SK-N-SH (cell line): ENCODE measurements around the gene PPEF2. TPM values are rescaled to one million over a fixed set of nuclear protein-coding genes. Genes with fewer than 3 reads are reported as not detected.

Source experiments
- CTCF ChIA-PET: fragments of 300-600, 350-600 bp; formaldehyde crosslinking; extraction: SDS; loops from one replicate; lab custom pipeline; 2021; lab: Yijun Ruan, JAX
- POLR2A ChIA-PET: fragments of 350-600 bp; sonication (Branson Sonifier 250); formaldehyde crosslinking; extraction: SDS; loops from one replicate; lab custom pipeline; 2020; ENCODE audit warnings: antibody characterized with exemption, inconsistent platforms; lab: Yijun Ruan, JAX
- DNase-seq: peaks from one replicate; pipeline ENCODE4 v3.0.0; 2012
- H2AFZ ChIP-seq: fragments of 200-600 bp; sonication (generic); 2 replicates; pipeline ENCODE4 v1.8.1; 2016; ENCODE audit warnings: antibody characterized with exemption, mild to moderate bottlenecking, low read depth
- H3F3A ChIP-seq: fragments of 200-600 bp; sonication (generic); replicated peaks from 2 replicates; pipeline ENCODE3; 2016; ENCODE audit warnings: antibody characterized with exemption, mild to moderate bottlenecking; ENCODE audit not compliant: insufficient read depth
- H3K27ac ChIP-seq, 2 experiments: fragments of 200-500 bp in 1 of 2; fragments of 200-600 bp in 1 of 2; sonication (Bioruptor generic) in 1 of 2; sonication (generic), shearing (Covaris generic) in 1 of 2; 2 replicates each; pipeline versions ENCODE4 v1.5.1 to v1.6.1; 2014 to 2016; ENCODE audit warnings: low read depth in 2 of 2, inconsistent platforms in 1 of 2, low read length in 1 of 2, mild to moderate bottlenecking in 1 of 2, mixed read lengths in 1 of 2
- H3K27me3 ChIP-seq: fragments of 200-600 bp; sonication (generic), shearing (Covaris generic); 2 replicates; pipeline ENCODE4 v1.6.1; 2016; ENCODE audit warnings: mixed run types; ENCODE audit not compliant: insufficient read depth
- H3K36me3 ChIP-seq, 2 experiments: fragments of 200-500 bp in 1 of 2; fragments of 200-600 bp in 1 of 2; sonication (Bioruptor generic) in 1 of 2; sonication (generic) in 1 of 2; replicated peaks in 1 of 2; 2 replicates each; pipeline versions ENCODE3 to v1.5.1; 2014 to 2016; ENCODE audit warnings: low read length in 1 of 2, mild to moderate bottlenecking in 1 of 2; ENCODE audit not compliant: insufficient read depth in 2 of 2, control insufficient read depth in 1 of 2
- H3K4me1 ChIP-seq, 2 experiments: fragments of 200-500 bp in 1 of 2; fragments of 200-600 bp in 1 of 2; sonication (Bioruptor generic) in 1 of 2; sonication (generic), shearing (Covaris generic) in 1 of 2; 2 replicates each; pipeline versions ENCODE4 v1.5.1 to v1.6.1; 2014 to 2016; ENCODE audit warnings: low read depth in 1 of 2, low read length in 1 of 2, mixed run types in 1 of 2; ENCODE audit not compliant: insufficient read depth in 2 of 2, control insufficient read depth in 1 of 2
- H3K4me2 ChIP-seq: fragments of 200-600 bp; sonication (generic), shearing (Covaris generic); 2 replicates; pipeline ENCODE4 v1.6.1; 2017; ENCODE audit warnings: mixed run types
- H3K4me3 ChIP-seq, 2 experiments: fragments of 200-500 bp in 1 of 2; fragments of 200-600 bp in 1 of 2; sonication (Bioruptor generic) in 1 of 2; sonication (generic), shearing (Covaris generic) in 1 of 2; 2 replicates each; pipeline versions ENCODE4 v1.5.1 to v1.8.1; 2014 to 2016; ENCODE audit warnings: low read depth in 2 of 2, inconsistent platforms in 1 of 2, low read length in 1 of 2, mild to moderate bottlenecking in 1 of 2, mixed read lengths in 1 of 2, moderate library complexity in 1 of 2
- H3K79me2 ChIP-seq: fragments of 200-600 bp; sonication (generic); 2 replicates; pipeline ENCODE4 v1.8.1; 2017; ENCODE audit warnings: mild to moderate bottlenecking; ENCODE audit not compliant: insufficient read depth
- H3K9ac ChIP-seq: fragments of 200-600 bp; sonication (generic); 2 replicates; pipeline ENCODE4 v1.6.1; 2017; ENCODE audit warnings: mixed run types
- H3K9me2 ChIP-seq: fragments of 200-600 bp; sonication (generic); 2 replicates; pipeline ENCODE4 v1.6.1; 2017; ENCODE audit warnings: mixed run types
- H3K9me3 ChIP-seq: fragments of 200-600 bp; sonication (generic); 2 replicates; pipeline ENCODE4 v1.6.1; 2017; ENCODE audit warnings: mixed run types, mild to moderate bottlenecking, moderate library complexity
- H4K20me1 ChIP-seq: fragments of 200-600 bp; sonication (generic); 2 replicates; pipeline ENCODE4 v1.6.1; 2017; ENCODE audit warnings: mild to moderate bottlenecking, mixed run types; ENCODE audit not compliant: insufficient read depth
- EP300 ChIP-seq, 2 experiments: IDR thresholded peaks; 2 replicates each; pipeline versions ENCODE4 v1.4.0 to v1.6.1; 2012; ENCODE audit warnings: borderline replicate concordance in 1 of 2, low read depth in 1 of 2, low read length in 1 of 2
- FOSL2 ChIP-seq: IDR thresholded peaks from 2 replicates; pipeline ENCODE4 v1.4.0; 2012; ENCODE audit warnings: low read depth, mild to moderate bottlenecking, moderate library complexity, borderline replicate concordance
- FOXJ3 ChIP-seq: sonication (generic); formaldehyde crosslinking; IDR thresholded peaks from 2 replicates; pipeline ENCODE4 v1.5.1; 2020; ENCODE audit warnings: mild to moderate bottlenecking, missing genetic modification reagents
- FOXM1 ChIP-seq: IDR thresholded peaks from 2 replicates; pipeline ENCODE4 v1.4.0; 2012; ENCODE audit warnings: low read depth, mild to moderate bottlenecking
- MXI1 ChIP-seq: IDR thresholded peaks from 2 replicates; pipeline ENCODE4 v1.6.1; 2012; ENCODE audit warnings: mild to moderate bottlenecking, low read depth, low read length, improper control_type of control experiment
- NFIC ChIP-seq: IDR thresholded peaks from 2 replicates; pipeline ENCODE4 v1.4.0; 2012; ENCODE audit warnings: borderline replicate concordance
- NRF1 ChIP-seq: IDR thresholded peaks from 2 replicates; pipeline ENCODE4 v1.6.1; 2012; ENCODE audit warnings: low read depth, mild to moderate bottlenecking, low read length
- POLR2AphosphoS5 ChIP-seq: IDR thresholded peaks from 2 replicates; pipeline ENCODE4 v1.6.1; 2012; ENCODE audit warnings: low read depth, low read length
- RAD21 ChIP-seq: IDR thresholded peaks from 2 replicates; pipeline ENCODE4 v1.6.1; 2012; ENCODE audit warnings: mild to moderate bottlenecking, low read length
- SIN3A ChIP-seq: IDR thresholded peaks from 2 replicates; pipeline ENCODE4 v1.6.1; 2012; ENCODE audit warnings: low read depth, mild to moderate bottlenecking, low read length, moderate library complexity, borderline replicate concordance
- SMC3 ChIP-seq: IDR thresholded peaks from 2 replicates; pipeline ENCODE4 v1.6.1; 2012; ENCODE audit warnings: low read depth, low read length, improper control_type of control experiment
- TCF12 ChIP-seq: IDR thresholded peaks from 2 replicates; pipeline ENCODE4 v1.4.0; 2012
- TEAD4 ChIP-seq: IDR thresholded peaks from 2 replicates; pipeline ENCODE4 v1.4.0; 2012; ENCODE audit warnings: mild to moderate bottlenecking, borderline replicate concordance; ENCODE audit not compliant: insufficient read depth
- YY1 ChIP-seq: IDR thresholded peaks from 2 replicates; pipeline ENCODE4 v1.4.0; 2012; ENCODE audit warnings: low read depth, mild to moderate bottlenecking
- WGBS: methylation state at CpG from one replicate; pipeline ENCODE4 v1.1.6; 2017; ENCODE audit warnings: low lambda C conversion rate; 5-methylcytosine and 5-hydroxymethylcytosine counted together
- polyA plus RNA-seq, 3 experiments: library from polyadenylated mRNA; depleted of rRNA; stranded (reverse); fragments of >200 nt; gene quantifications; 2 replicates each; pipeline ENCODE4 v1.2.3, GENCODE V29; 2012
- TF ChIP-seq, protein P1 (sequence below): IDR thresholded peaks from 2 replicates; pipeline ENCODE4 v1.6.1; 2012; ENCODE audit warnings: mild to moderate bottlenecking, low read depth, low read length, moderate library complexity
- TF ChIP-seq, protein P2 (sequence below): IDR thresholded peaks from 2 replicates; pipeline ENCODE4 v1.4.0; 2012; ENCODE audit warnings: low read depth, borderline replicate concordance
- TF ChIP-seq, protein P3 (sequence below): fragments of 150-350 bp; IDR thresholded peaks from 2 replicates; pipeline ENCODE4 v1.6.1; 2016; ENCODE audit warnings: mild to moderate bottlenecking, low read depth, low read length
- TF ChIP-seq, protein P4 (sequence below): fragments of 150-350 bp; IDR thresholded peaks from 2 replicates; pipeline ENCODE4 v1.6.1; 2017; ENCODE audit warnings: antibody characterized with exemption, low read length, low read depth, borderline replicate concordance

PPEF2 gene
- polyA plus RNA-seq, 1 of the 3 experiments (the other 2 are of a cell fraction), result not detected

DNA sequence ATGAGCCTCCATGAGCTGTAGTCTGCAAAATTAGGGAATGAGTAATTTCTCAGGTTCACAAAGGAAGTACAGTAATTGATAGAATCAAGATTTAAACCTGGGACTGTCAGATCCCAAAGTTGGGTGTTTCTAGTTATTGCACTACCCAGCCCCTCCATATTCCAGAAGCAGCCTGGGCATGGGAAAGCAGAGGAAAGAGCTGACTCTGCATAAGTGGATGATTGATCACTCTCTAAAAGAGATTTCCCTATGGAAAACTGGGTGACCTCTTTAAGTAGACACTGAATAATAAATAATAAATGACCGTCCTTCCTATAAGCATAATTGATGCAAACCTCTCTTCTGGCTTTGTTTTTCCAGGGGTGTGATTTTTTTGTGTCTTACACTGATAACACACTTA, 33.4 kb upstream of the PPEF2 start:
- ChIA-PET CTCF (interaction anchor here (1.6 kb wide), 1 partner anchor 20 kb away, joined by 8 read pairs; no protein-coding TSS in a partner anchor), POLR2A (no interaction called here)
- no peak overlapping the region for H3K27ac ChIP-seq
- peaks cover 17 to 21% of the 10 kb centered on the region in 2 experiments for H3K36me3 ChIP-seq
- no peaks in the 10 kb centered on the region for H4K20me1 ChIP-seq
- no peaks in the 10 kb centered on the region for H3K79me2 ChIP-seq
- H3K4me2 ChIP-seq, result no peak overlapping the region
- no peak overlapping the region for H3K4me3 ChIP-seq
- H3F3A ChIP-seq, result no peaks in the 10 kb centered on the region
- TF ChIP-seq, protein P1, sequence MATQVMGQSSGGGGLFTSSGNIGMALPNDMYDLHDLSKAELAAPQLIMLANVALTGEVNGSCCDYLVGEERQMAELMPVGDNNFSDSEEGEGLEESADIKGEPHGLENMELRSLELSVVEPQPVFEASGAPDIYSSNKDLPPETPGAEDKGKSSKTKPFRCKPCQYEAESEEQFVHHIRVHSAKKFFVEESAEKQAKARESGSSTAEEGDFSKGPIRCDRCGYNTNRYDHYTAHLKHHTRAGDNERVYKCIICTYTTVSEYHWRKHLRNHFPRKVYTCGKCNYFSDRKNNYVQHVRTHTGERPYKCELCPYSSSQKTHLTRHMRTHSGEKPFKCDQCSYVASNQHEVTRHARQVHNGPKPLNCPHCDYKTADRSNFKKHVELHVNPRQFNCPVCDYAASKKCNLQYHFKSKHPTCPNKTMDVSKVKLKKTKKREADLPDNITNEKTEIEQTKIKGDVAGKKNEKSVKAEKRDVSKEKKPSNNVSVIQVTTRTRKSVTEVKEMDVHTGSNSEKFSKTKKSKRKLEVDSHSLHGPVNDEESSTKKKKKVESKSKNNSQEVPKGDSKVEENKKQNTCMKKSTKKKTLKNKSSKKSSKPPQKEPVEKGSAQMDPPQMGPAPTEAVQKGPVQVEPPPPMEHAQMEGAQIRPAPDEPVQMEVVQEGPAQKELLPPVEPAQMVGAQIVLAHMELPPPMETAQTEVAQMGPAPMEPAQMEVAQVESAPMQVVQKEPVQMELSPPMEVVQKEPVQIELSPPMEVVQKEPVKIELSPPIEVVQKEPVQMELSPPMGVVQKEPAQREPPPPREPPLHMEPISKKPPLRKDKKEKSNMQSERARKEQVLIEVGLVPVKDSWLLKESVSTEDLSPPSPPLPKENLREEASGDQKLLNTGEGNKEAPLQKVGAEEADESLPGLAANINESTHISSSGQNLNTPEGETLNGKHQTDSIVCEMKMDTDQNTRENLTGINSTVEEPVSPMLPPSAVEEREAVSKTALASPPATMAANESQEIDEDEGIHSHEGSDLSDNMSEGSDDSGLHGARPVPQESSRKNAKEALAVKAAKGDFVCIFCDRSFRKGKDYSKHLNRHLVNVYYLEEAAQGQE, result no peak
- TF ChIP-seq EP300 (IDR thresholded peaks at IDR 0.05; ENCODE audit: borderline replicate concordance in 1 of 2, low read depth in 1 of 2, low read length in 1 of 2) (no peak), SMC3 (no peak), FOXJ3 (CRISPR knock-in tag) (no peak), MXI1 (no peak), YY1 (no peak), NRF1 (no peak), FOXM1 (no peak), POLR2AphosphoS5 (no peak), NFIC (no peak), TCF12 (no peak), RAD21 (no peak), SIN3A (no peak), FOSL2 (no peak), TEAD4 (no peak)
- TF ChIP-seq, protein P2, sequence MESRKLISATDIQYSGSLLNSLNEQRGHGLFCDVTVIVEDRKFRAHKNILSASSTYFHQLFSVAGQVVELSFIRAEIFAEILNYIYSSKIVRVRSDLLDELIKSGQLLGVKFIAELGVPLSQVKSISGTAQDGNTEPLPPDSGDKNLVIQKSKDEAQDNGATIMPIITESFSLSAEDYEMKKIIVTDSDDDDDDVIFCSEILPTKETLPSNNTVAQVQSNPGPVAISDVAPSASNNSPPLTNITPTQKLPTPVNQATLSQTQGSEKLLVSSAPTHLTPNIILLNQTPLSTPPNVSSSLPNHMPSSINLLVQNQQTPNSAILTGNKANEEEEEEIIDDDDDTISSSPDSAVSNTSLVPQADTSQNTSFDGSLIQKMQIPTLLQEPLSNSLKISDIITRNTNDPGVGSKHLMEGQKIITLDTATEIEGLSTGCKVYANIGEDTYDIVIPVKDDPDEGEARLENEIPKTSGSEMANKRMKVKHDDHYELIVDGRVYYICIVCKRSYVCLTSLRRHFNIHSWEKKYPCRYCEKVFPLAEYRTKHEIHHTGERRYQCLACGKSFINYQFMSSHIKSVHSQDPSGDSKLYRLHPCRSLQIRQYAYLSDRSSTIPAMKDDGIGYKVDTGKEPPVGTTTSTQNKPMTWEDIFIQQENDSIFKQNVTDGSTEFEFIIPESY, result no peak
- TF ChIP-seq, protein P3, sequence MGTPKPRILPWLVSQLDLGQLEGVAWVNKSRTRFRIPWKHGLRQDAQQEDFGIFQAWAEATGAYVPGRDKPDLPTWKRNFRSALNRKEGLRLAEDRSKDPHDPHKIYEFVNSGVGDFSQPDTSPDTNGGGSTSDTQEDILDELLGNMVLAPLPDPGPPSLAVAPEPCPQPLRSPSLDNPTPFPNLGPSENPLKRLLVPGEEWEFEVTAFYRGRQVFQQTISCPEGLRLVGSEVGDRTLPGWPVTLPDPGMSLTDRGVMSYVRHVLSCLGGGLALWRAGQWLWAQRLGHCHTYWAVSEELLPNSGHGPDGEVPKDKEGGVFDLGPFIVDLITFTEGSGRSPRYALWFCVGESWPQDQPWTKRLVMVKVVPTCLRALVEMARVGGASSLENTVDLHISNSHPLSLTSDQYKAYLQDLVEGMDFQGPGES, result no peak
- TF ChIP-seq, protein P4, sequence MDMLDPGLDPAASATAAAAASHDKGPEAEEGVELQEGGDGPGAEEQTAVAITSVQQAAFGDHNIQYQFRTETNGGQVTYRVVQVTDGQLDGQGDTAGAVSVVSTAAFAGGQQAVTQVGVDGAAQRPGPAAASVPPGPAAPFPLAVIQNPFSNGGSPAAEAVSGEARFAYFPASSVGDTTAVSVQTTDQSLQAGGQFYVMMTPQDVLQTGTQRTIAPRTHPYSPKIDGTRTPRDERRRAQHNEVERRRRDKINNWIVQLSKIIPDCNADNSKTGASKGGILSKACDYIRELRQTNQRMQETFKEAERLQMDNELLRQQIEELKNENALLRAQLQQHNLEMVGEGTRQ, result no peak
- H3K9me3 ChIP-seq, result no peaks in the 10 kb centered on the region
- H3K9ac ChIP-seq, result no peak overlapping the region
- DNase-seq, result no peak
- no peak overlapping the region for H2AFZ ChIP-seq
- H3K27me3 ChIP-seq, result no peaks in the 10 kb centered on the region
- H3K9me2 ChIP-seq, result no peaks in the 10 kb centered on the region
- H3K4me1 ChIP-seq, result no peaks in the 10 kb centered on the region; a peak in 1 of 4 replicates
- 87% methylated on average over 1 of the region's 1 CpG for WGBS
